H1 (cell line): ENCODE measurements around the gene CA10. TPM values are rescaled to one million over a fixed set of nuclear protein-coding genes. Genes with fewer than 3 reads are reported as not detected.

Experiments
- CTCF ChIA-PET: fragments of 300-600 bp; sonication (Branson Sonifier 250); formaldehyde crosslinking; loops from one replicate; lab custom pipeline; 2021; ENCODE audit not compliant: partially characterized antibody; lab: Charles Lee
- POLR2A ChIA-PET: fragments of 300-600 bp; sonication (Branson Sonifier 250); formaldehyde crosslinking; loops from one replicate; lab custom pipeline; 2021; ENCODE audit warnings: inconsistent platforms; ENCODE audit not compliant: partially characterized antibody; lab: Charles Lee
- DNase-seq, 2 experiments: peaks; one replicate each; pipeline versions ENCODE4 v3.0.0 to v3.0.0-alpha.2; 2010 to 2022; ENCODE audit warnings: low spot score in 2 of 2, low read depth in 1 of 2, mixed read lengths in 1 of 2
- FAIRE-seq: peaks from 2 replicates; lab custom pipeline; 2011; peaks lifted over from hg19 to GRCh38; lab: Jason Lieb, UNC
- H2AFZ ChIP-seq: 2 replicates; pipeline ENCODE4 v1.8.1; 2012; ENCODE audit warnings: low read length, inconsistent platforms
- H2AK5ac ChIP-seq: 2 replicates; pipeline ENCODE4 v1.6.1; 2013; ENCODE audit warnings: low read depth, low read length
- H2BK120ac ChIP-seq: replicated peaks from 2 replicates; pipeline ENCODE3; 2013; ENCODE audit warnings: low read depth, low read length, inconsistent platforms
- H2BK12ac ChIP-seq: 2 replicates; pipeline ENCODE4 v1.6.1; 2013; ENCODE audit warnings: low read depth, low read length
- H2BK15ac ChIP-seq: 2 replicates; pipeline ENCODE4 v1.6.1; 2013; ENCODE audit warnings: low read length
- H2BK20ac ChIP-seq: 2 replicates; pipeline ENCODE4 v1.6.1; 2013; ENCODE audit warnings: low read length
- H2BK5ac ChIP-seq: 2 replicates; pipeline ENCODE4 v1.6.1; 2013; ENCODE audit warnings: low read depth, low read length
- H3K14ac ChIP-seq: 2 replicates; pipeline ENCODE4 v1.6.1; 2013; ENCODE audit warnings: inconsistent platforms; ENCODE audit not compliant: insufficient read length
- H3K18ac ChIP-seq: 2 replicates; pipeline ENCODE4 v1.6.1; 2013; ENCODE audit warnings: low read length; ENCODE audit errors: extremely low read depth
- H3K23ac ChIP-seq: 2 replicates; pipeline ENCODE4 v1.6.1; 2013; ENCODE audit warnings: inconsistent platforms; ENCODE audit not compliant: insufficient read length
- H3K23me2 ChIP-seq: 2 replicates; pipeline ENCODE4 v1.6.1; 2013; ENCODE audit warnings: low read depth, low read length
- H3K27ac ChIP-seq: 2 replicates; pipeline ENCODE4 v1.6.1; 2011; ENCODE audit warnings: low read depth, low read length, inconsistent platforms
- H3K27me3 ChIP-seq, 4 experiments: replicated peaks in 1 of 4; 1 replicate in 1 of 4; 2 replicates in 3 of 4; pipeline versions ENCODE4 v1.6.1 to v1.8.1; 2011 to 2013; ENCODE audit warnings: low read length in 3 of 4, mild to moderate bottlenecking in 3 of 4, inconsistent platforms in 2 of 4, mixed read lengths in 2 of 4, moderate library complexity in 1 of 4; ENCODE audit not compliant: control insufficient read depth in 3 of 4, insufficient read depth in 3 of 4; ENCODE audit errors: extremely low read depth in 1 of 4
- H3K36me3 ChIP-seq, 4 experiments: 2 replicates each; pipeline versions ENCODE4 v1.6.1 to v1.8.1; 2011 to 2013; ENCODE audit warnings: mild to moderate bottlenecking in 4 of 4, low read length in 3 of 4, moderate library complexity in 2 of 4, control low read depth in 1 of 4, inconsistent platforms in 1 of 4; ENCODE audit not compliant: insufficient read depth in 4 of 4, control insufficient read depth in 2 of 4
- H3K4ac ChIP-seq: replicated peaks from 2 replicates; pipeline ENCODE3; 2013; ENCODE audit warnings: low read length, low read depth, mixed read lengths, inconsistent platforms; ENCODE audit not compliant: insufficient read length
- H3K4me1 ChIP-seq, 4 experiments: replicated peaks in 1 of 4; 1 replicate in 1 of 4; 2 replicates in 3 of 4; pipeline versions ENCODE4 v1.6.1 to v1.8.1; 2011 to 2013; ENCODE audit warnings: low read length in 3 of 4, inconsistent platforms in 2 of 4, mixed read lengths in 1 of 4; ENCODE audit not compliant: insufficient read depth in 4 of 4, control insufficient read depth in 3 of 4
- H3K4me2 ChIP-seq, 2 experiments: 2 replicates each; pipeline versions ENCODE4 v1.6.1 to v1.8.1; 2011 to 2013; ENCODE audit warnings: low read depth in 2 of 2, low read length in 2 of 2, control low read depth in 1 of 2, inconsistent platforms in 1 of 2, mild to moderate bottlenecking in 1 of 2; ENCODE audit not compliant: insufficient read depth in 1 of 2
- H3K4me3 ChIP-seq, 4 experiments: fragments of 200-600, 300-600 bp in 1 of 4; sonication (generic), shearing (Covaris generic), sonication (Bioruptor Twin) in 1 of 4; 2 replicates each; pipeline versions ENCODE4 v1.5.1 to v1.8.1; 2011 to 2016; ENCODE audit warnings: low read length in 4 of 4, low read depth in 3 of 4, control low read depth in 2 of 4, inconsistent platforms in 2 of 4, mild to moderate bottlenecking in 2 of 4, mixed read lengths in 1 of 4, moderate library complexity in 1 of 4; ENCODE audit not compliant: insufficient read depth in 2 of 4; ENCODE audit errors: extremely low read depth in 1 of 4
- H3K56ac ChIP-seq: replicated peaks from 2 replicates; pipeline ENCODE3; 2013; ENCODE audit warnings: low read depth, mild to moderate bottlenecking, mixed read lengths, low read length, inconsistent platforms; ENCODE audit not compliant: insufficient read length
- H3K79me1 ChIP-seq: 2 replicates; pipeline ENCODE4 v1.6.1; 2013; ENCODE audit warnings: low read depth, low read length, control low read depth
- H3K79me2 ChIP-seq, 2 experiments: 2 replicates each; pipeline versions ENCODE4 v1.6.1 to v1.8.1; 2012 to 2013; ENCODE audit warnings: low read length in 2 of 2, mild to moderate bottlenecking in 2 of 2, inconsistent platforms in 1 of 2; ENCODE audit not compliant: insufficient read depth in 2 of 2, control insufficient read depth in 1 of 2
- H3K9ac ChIP-seq, 4 experiments: replicated peaks in 1 of 4; 1 replicate in 1 of 4; 2 replicates in 3 of 4; pipeline versions ENCODE4 v1.6.1 to v1.8.1; 2011 to 2013; ENCODE audit warnings: low read depth in 3 of 4, low read length in 3 of 4, control low read depth in 2 of 4, mild to moderate bottlenecking in 2 of 4, moderate library complexity in 2 of 4, inconsistent platforms in 1 of 4; ENCODE audit errors: extremely low read depth in 1 of 4
- H3K9me3 ChIP-seq, 2 experiments: 2 replicates each; pipeline versions ENCODE4 v1.6.1 to v1.8.1; 2012 to 2013; ENCODE audit warnings: mild to moderate bottlenecking in 2 of 2, moderate library complexity in 2 of 2, control low read depth in 1 of 2, inconsistent platforms in 1 of 2, low read depth in 1 of 2, low read length in 1 of 2, mixed read lengths in 1 of 2; ENCODE audit not compliant: insufficient read depth in 2 of 2
- H4K20me1 ChIP-seq, 2 experiments: replicated peaks in 1 of 2; 2 replicates each; pipeline versions ENCODE3 to v1.8.1; 2011 to 2013; ENCODE audit warnings: inconsistent platforms in 2 of 2, low read length in 2 of 2, mild to moderate bottlenecking in 1 of 2; ENCODE audit not compliant: insufficient read depth in 2 of 2, control insufficient read depth in 1 of 2
- H4K5ac ChIP-seq: 2 replicates; pipeline ENCODE4 v1.6.1; 2013; ENCODE audit warnings: low read length, low read depth, mixed read lengths, inconsistent platforms; ENCODE audit not compliant: insufficient read length
- H4K8ac ChIP-seq: 2 replicates; pipeline ENCODE4 v1.8.0; 2013; ENCODE audit warnings: mild to moderate bottlenecking, moderate library complexity, low read length, inconsistent platforms; ENCODE audit not compliant: insufficient read depth; ENCODE audit errors: extremely low read depth
- H4K91ac ChIP-seq: replicated peaks from 2 replicates; pipeline ENCODE3; 2013; ENCODE audit warnings: low read length, mixed read lengths, inconsistent platforms; ENCODE audit not compliant: insufficient read length
- BRCA1 ChIP-seq: IDR thresholded peaks from 2 replicates; pipeline ENCODE4 v1.6.1; 2012; ENCODE audit warnings: low read depth, low read length, improper control_type of control experiment
- CBX8 ChIP-seq: fragments of 300-800, 300-1000 bp; sonication (generic); IDR thresholded peaks from 2 replicates; pipeline ENCODE4 v1.7.1; 2016; ENCODE audit warnings: low read depth, low read length, borderline replicate concordance
- CEBPB ChIP-seq: IDR thresholded peaks from 2 replicates; pipeline ENCODE4 v1.6.1; 2012; ENCODE audit warnings: low read depth, low read length
- SIX5 ChIP-seq: IDR thresholded peaks from 2 replicates; pipeline ENCODE4 v1.6.1; 2011; ENCODE audit warnings: mild to moderate bottlenecking, low read depth, low read length
- SP1 ChIP-seq: IDR thresholded peaks from 2 replicates; pipeline ENCODE4 v1.6.1; 2011; ENCODE audit warnings: low read depth, low read length
- SRF ChIP-seq: IDR thresholded peaks from 2 replicates; pipeline ENCODE4 v1.6.1; 2011; ENCODE audit warnings: mild to moderate bottlenecking, low read depth, low read length, moderate library complexity
- SUZ12 ChIP-seq: fragments of 200-600 bp; sonication (generic); IDR thresholded peaks from 2 replicates; pipeline ENCODE4 v1.6.1; 2012; ENCODE audit warnings: mild to moderate bottlenecking, inconsistent platforms, low read length, moderate library complexity, mixed read lengths
- TAF7 ChIP-seq: optimal IDR thresholded peaks from 2 replicates; pipeline ENCODE3; 2011; ENCODE audit warnings: low read depth, mild to moderate bottlenecking, inconsistent platforms, low read length, moderate library complexity, borderline replicate concordance
- TEAD4 ChIP-seq: IDR thresholded peaks from 2 replicates; pipeline ENCODE4 v1.6.1; 2012; ENCODE audit warnings: low read depth, low read length, inconsistent platforms, mixed read lengths
- ZNF274 ChIP-seq: IDR thresholded peaks from 2 replicates; pipeline ENCODE4 v1.7.0; 2012; ENCODE audit warnings: low read length, borderline replicate concordance; ENCODE audit errors: extremely low read depth
- WGBS, 2 experiments: shearing (Covaris generic) in 1 of 2; methylation state at CpG; one replicate each; pipeline versions ENCODE4 v1.1.6 to v1.1.7; 2013 to 2015; ENCODE audit warnings: low lambda C conversion rate in 2 of 2, mixed read lengths in 2 of 2, inconsistent platforms in 1 of 2, low coverage in 1 of 2, missing lambda C conversion rate in 1 of 2; ENCODE audit not compliant: insufficient replicate concordance in 2 of 2, insufficient coverage in 1 of 2, insufficient read length in 1 of 2; ENCODE audit errors: extremely low coverage in 1 of 2, missing lambda C conversion rate in 1 of 2; 5-methylcytosine and 5-hydroxymethylcytosine counted together
- polyA plus RNA-seq, 7 experiments: library from polyadenylated mRNA; depleted of rRNA in 3 of 7; stranded (reverse) in 5 of 7; unstranded in 2 of 7; fragments of >200 nt in 5 of 7; fragments of 200-250 nt in 2 of 7; gene quantifications; 1 replicate in 5 of 7; 2 replicates in 1 of 7; 4 replicates in 1 of 7; pipeline versions ENCODE4 v1.2.1 to v1.2.3, GENCODE V29; 2011 to 2013; ENCODE audit warnings: missing spikeins in 2 of 7, mixed read lengths in 2 of 7
- total RNA-seq: library from RNA; stranded (reverse); fragmentation: NEBNext Ultra II Directional; extraction: Animal tissue kit (Norgen Biotek cat#: 25700); gene quantifications from 2 replicates; pipeline ENCODE4 v1.2.1, GENCODE V29; 2021
- TF ChIP-seq, protein P1 (sequence below), 3 experiments: IDR thresholded peaks; 1 replicate in 2 of 3; 2 replicates in 1 of 3; pipeline versions ENCODE4 v1.5.1 to v1.6.1; 2011; ENCODE audit warnings: low read length in 3 of 3, mild to moderate bottlenecking in 3 of 3, inconsistent platforms in 2 of 3, low read depth in 1 of 3, moderate library complexity in 1 of 3; ENCODE audit not compliant: insufficient read depth in 1 of 3; ENCODE audit errors: control extremely low read depth in 1 of 3

CA10 gene
- total and polyA plus RNA-seq, 2 of the 8 experiments (the other 6 are each of a cell fraction or from before 2014, with no cell fraction given), result 0.60 to 0.63 TPM

DNA sequence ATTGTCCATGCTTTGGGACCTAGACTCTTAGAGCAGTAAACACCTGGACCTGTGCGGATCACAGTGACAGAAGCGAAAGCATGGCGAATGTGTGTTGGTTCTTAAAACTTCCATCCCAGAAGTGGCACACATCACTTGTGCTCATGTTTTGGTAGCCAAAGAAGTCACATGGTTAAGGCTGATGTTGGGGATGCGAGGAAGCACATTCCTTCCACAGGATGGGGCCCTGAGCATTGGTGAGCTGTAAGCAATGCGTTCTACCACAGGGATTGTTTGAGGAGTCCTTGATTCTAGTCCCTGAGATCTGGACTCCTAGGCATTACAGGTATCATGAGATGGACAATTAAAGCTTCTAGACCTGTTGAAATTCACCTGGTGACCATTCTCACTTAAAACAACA is 522.2 kb downstream of the CA10 start:
- H3K79me1 ChIP-seq, result no peaks in the 10 kb centered on the region
- H3K4me1 ChIP-seq, result peaks cover 0 to 3% (median 1%) of the 10 kb centered on the region in 4 experiments; a peak in 2 of 7 replicates
- H2AK5ac ChIP-seq, result no peak overlapping the region
- H2BK5ac ChIP-seq, result no peak overlapping the region
- no peaks in the 10 kb centered on the region for H4K20me1 ChIP-seq
- no peaks in the 10 kb centered on the region for H3K27me3 ChIP-seq
- H3K23me2 ChIP-seq, result no peaks in the 10 kb centered on the region; the same call in 1 of the 2 replicates
- DNase-seq, result peak in 1 of 2 experiments; percentile 49
- no peak overlapping the region for H3K4me2 ChIP-seq
- no peak overlapping the region for H4K91ac ChIP-seq
- no peaks in the 10 kb centered on the region for H3K79me2 ChIP-seq
- H3K18ac ChIP-seq, result no peak overlapping the region
- H2BK20ac ChIP-seq, result no peak overlapping the region
- H4K8ac ChIP-seq, result no peak overlapping the region
- H3K56ac ChIP-seq, result no peak overlapping the region
- no peak overlapping the region for H3K23ac ChIP-seq
- H2BK120ac ChIP-seq, result no peak overlapping the region
- FAIRE-seq, result peak; percentile 63
- H4K5ac ChIP-seq, result peak overlapping the region; percentile 25
- H2BK15ac ChIP-seq, result no peak overlapping the region
- no peak overlapping the region for H2BK12ac ChIP-seq
- H2AFZ ChIP-seq, result peak overlapping the region; percentile 43; the same call in 1 of the 2 replicates
- no peak overlapping the region for H3K4me3 ChIP-seq
- no peak overlapping the region for H3K27ac ChIP-seq
- H3K36me3 ChIP-seq, result no peaks in the 10 kb centered on the region
- CTCF ChIA-PET, result interaction anchor here (0.5 to 6.3 kb wide), 14 partner anchors 9 to 100 kb away, joined by 3 to 30 read pairs (median 4); no protein-coding TSS in a partner anchor
- no peak overlapping the region for H3K4ac ChIP-seq
- no peak overlapping the region for H3K9ac ChIP-seq
- no peak overlapping the region for H3K14ac ChIP-seq
- H3K9me3 ChIP-seq, result no peaks in the 10 kb centered on the region
- 79% methylated on average over 5 of the region's 5 CpGs; no CpG with 5 or more reads in 1 of the 2 experiments for WGBS, 2 experiments
- POLR2A ChIA-PET, result no interaction called here
- TF ChIP-seq ZNF274, result no peak
- TF ChIP-seq SP1, result no peak
- TF ChIP-seq TAF7, result no peak
- TF ChIP-seq CBX8, result no peak
- no peak for TF ChIP-seq SUZ12
- TF ChIP-seq, protein P1, sequence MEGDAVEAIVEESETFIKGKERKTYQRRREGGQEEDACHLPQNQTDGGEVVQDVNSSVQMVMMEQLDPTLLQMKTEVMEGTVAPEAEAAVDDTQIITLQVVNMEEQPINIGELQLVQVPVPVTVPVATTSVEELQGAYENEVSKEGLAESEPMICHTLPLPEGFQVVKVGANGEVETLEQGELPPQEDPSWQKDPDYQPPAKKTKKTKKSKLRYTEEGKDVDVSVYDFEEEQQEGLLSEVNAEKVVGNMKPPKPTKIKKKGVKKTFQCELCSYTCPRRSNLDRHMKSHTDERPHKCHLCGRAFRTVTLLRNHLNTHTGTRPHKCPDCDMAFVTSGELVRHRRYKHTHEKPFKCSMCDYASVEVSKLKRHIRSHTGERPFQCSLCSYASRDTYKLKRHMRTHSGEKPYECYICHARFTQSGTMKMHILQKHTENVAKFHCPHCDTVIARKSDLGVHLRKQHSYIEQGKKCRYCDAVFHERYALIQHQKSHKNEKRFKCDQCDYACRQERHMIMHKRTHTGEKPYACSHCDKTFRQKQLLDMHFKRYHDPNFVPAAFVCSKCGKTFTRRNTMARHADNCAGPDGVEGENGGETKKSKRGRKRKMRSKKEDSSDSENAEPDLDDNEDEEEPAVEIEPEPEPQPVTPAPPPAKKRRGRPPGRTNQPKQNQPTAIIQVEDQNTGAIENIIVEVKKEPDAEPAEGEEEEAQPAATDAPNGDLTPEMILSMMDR (IDR thresholded peaks at IDR 0.05; ENCODE audit: control extremely low read depth in 1 of 3, insufficient read depth in 1 of 3, low read depth in 1 of 3, low read length in 3 of 3), result peak; percentile 48 to 80 (median 52)
- TF ChIP-seq BRCA1, result no peak
- no peak for TF ChIP-seq SIX5
- no peak for TF ChIP-seq CEBPB
- TF ChIP-seq SRF, result no peak
- TF ChIP-seq TEAD4, result peak; percentile 99
